Nephron progenitor cell (in vitro differentiated cells): Measurements from ENCODE around the gene SMCO1.

ENCODE experiments used
- DNase-seq: peaks from one replicate; pipeline ENCODE4 v3.0.0; 2021
- H3K27ac Mint-ChIP-seq: 2 replicates; pipeline ENCODE4 v1.8.0; 2021; ENCODE audit warnings: mild to moderate bottlenecking, moderate library complexity, mixed read lengths
- H3K27me3 Mint-ChIP-seq: 2 replicates; pipeline ENCODE4 v1.8.0; 2021; ENCODE audit warnings: mild to moderate bottlenecking, low read depth, mixed read lengths; ENCODE audit not compliant: poor library complexity
- H3K36me3 Mint-ChIP-seq: 2 replicates; pipeline ENCODE4 v1.8.0; 2021; ENCODE audit warnings: low read depth, mixed read lengths
- H3K4me1 Mint-ChIP-seq: 2 replicates; pipeline ENCODE4 v1.8.0; 2021; ENCODE audit warnings: mixed read lengths
- H3K4me3 Mint-ChIP-seq: 2 replicates; pipeline ENCODE4 v1.8.0; 2021; ENCODE audit warnings: mild to moderate bottlenecking, moderate library complexity, mixed read lengths
- H3K9me3 Mint-ChIP-seq: 2 replicates; pipeline ENCODE4 v1.8.0; 2021; ENCODE audit warnings: mild to moderate bottlenecking, moderate library complexity, mixed read lengths
- TF ChIP-seq, protein P1 (sequence below): fragments of 200-600 bp; sonication (generic); IDR thresholded peaks from 2 replicates; pipeline ENCODE4 v1.5.0; 2021; ENCODE audit warnings: antibody characterized with exemption

SMCO1 gene, protein sequence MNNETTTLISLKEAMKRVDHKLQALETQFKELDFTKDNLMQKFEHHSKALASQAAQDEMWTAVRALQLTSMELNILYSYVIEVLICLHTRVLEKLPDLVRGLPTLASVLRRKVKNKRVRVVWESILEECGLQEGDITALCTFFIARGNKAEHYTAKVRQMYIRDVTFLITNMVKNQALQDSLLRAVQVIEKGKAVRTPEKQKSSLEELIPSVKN

DNA sequence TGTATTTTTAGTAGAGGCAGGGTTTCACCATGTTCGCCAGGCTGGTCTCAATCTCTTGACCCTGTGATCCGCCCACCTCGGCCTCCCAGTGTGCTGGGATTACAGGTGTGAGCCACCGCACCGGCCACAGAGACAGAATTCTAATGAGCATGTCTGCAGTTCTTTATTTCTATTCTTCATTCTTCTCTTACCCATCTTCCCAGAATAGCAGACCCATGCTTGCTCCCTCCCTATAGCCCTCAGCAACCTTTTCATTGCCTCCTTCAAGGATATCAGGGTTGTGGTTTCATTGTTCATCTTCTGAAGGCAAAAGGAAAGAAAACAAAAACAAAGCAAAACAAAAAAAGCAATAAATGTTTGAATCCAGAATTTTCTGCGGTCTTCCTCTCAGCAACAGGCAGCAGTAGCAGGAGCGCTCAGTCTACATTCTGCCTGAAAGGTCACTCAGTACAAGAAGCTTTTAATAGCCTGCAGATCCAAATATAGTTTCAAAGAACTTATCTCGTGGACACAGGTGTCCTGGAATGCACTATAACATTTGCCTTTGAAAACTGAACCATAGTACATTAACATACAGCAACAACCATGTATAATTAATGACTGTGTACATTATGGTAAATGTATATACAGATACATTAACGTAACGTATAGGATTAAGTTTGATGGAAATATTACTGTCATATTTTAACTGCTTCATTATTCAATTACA lies at the start of gene SMCO1:
TSS of gene SMCO1 (minus strand) at position 434 of the 709 bp plus-strand sequence. CDS start at position 297, 137 bp downstream.
- Mint-ChIP-seq H3K9me3 (peaks cover 55% of the 10 kb centered on the region), H3K27me3 (peaks cover 9% of the 10 kb centered on the region), H3K4me3 (no peak within 1 kb of the TSS), H3K36me3 (peaks cover under 1% of the 10 kb centered on the region), H3K27ac (no peak within 1 kb of the TSS), H3K4me1 (no peaks in the 10 kb centered on the region)
- TF ChIP-seq, protein P1, sequence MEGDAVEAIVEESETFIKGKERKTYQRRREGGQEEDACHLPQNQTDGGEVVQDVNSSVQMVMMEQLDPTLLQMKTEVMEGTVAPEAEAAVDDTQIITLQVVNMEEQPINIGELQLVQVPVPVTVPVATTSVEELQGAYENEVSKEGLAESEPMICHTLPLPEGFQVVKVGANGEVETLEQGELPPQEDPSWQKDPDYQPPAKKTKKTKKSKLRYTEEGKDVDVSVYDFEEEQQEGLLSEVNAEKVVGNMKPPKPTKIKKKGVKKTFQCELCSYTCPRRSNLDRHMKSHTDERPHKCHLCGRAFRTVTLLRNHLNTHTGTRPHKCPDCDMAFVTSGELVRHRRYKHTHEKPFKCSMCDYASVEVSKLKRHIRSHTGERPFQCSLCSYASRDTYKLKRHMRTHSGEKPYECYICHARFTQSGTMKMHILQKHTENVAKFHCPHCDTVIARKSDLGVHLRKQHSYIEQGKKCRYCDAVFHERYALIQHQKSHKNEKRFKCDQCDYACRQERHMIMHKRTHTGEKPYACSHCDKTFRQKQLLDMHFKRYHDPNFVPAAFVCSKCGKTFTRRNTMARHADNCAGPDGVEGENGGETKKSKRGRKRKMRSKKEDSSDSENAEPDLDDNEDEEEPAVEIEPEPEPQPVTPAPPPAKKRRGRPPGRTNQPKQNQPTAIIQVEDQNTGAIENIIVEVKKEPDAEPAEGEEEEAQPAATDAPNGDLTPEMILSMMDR = no peak
- DNase-seq = no peak

DNA sequence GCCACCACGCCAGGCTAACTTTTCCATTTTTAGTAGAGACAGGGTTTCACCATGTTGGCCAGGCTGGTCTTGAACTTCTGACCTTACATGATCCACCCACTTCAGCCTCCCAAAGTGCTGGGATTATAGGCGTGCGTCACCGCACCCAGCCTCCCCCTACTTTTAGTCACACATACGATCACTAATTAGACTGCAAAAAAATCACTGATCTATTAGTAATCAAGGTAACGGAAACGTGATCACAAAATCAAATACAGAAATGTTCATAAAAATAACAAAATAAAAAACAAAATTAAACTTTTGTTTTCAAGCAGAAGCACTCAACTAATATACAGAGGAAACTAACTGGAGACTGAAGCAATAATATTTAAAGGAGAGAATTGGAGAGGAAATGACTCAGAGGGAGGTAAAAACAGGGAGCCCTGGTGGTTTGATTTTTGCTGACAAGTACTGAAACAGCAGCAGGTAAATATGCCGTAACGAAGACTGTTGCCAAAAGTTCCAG lies 48.6 kb upstream of the SMCO1 start:
- no peak overlapping the region for H3K4me3 Mint-ChIP-seq
- peaks cover 10% of the 10 kb centered on the region for H3K36me3 Mint-ChIP-seq
- TF ChIP-seq, protein P1 = no peak
- DNase-seq = no peak
- H3K27me3 Mint-ChIP-seq = peaks cover 4% of the 10 kb centered on the region
- H3K9me3 Mint-ChIP-seq = no peaks in the 10 kb centered on the region
- H3K4me1 Mint-ChIP-seq = peaks cover 14% of the 10 kb centered on the region
- no peak overlapping the region for H3K27ac Mint-ChIP-seq

DNA sequence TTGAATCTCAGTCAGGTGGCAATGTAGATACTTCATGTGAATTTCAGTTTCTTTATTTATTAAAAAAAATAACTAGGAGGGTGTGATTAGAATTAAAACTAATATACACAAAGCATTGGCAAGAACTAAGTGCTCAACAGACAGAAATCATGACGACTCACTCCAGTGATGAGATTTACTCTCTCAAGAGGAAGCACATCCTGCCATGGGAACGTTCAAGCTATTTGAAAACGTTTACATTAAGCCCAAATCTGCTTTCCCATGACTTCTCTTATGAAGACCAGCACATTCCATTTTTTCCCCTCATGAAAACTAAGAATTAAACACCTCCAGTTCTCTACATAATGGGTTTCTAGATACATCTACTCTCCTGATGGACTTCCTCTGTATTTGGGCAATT lies 44.7 kb upstream of the SMCO1 start:
- TF ChIP-seq, protein P1 = no peak
- peaks cover 10% of the 10 kb centered on the region for H3K36me3 Mint-ChIP-seq
- H3K9me3 Mint-ChIP-seq = no peaks in the 10 kb centered on the region
- no peaks in the 10 kb centered on the region for H3K4me1 Mint-ChIP-seq
- no peaks in the 10 kb centered on the region for H3K27me3 Mint-ChIP-seq
- DNase-seq = no peak
- no peak overlapping the region for H3K4me3 Mint-ChIP-seq
- H3K27ac Mint-ChIP-seq = no peak overlapping the region

- TF ChIP-seq, protein P1 = no peak
- Mint-ChIP-seq H3K27ac (no peak overlapping the region), H3K9me3 (no peaks in the 10 kb centered on the region), H3K4me1 (no peaks in the 10 kb centered on the region), H3K4me3 (no peak overlapping the region), H3K36me3 (peaks cover 10% of the 10 kb centered on the region), H3K27me3 (no peaks in the 10 kb centered on the region)
- no peak for DNase-seq
These were observed 43.3 kb upstream of the SMCO1 start for GRCh38 chr3:196558476-196558875.

DNA sequence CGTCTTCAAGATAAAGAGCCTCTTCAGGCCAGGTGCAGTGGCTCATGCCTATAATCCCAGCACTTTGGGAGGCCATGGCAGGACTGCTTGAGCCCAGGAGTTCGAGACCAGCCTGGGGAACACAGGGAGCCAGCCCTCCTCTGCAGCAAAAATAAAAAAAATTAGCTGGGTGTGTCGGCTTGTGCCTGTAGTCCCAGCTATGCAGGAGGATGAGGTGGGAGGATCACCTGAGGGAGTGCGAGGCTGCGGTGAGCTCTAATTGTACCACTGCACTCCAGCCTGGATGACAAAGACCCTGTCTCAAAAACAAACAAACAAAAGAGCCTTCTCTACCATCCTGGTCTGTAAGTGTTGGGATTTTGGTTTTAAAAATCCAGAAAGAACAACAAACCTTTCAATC lies 42.1 kb upstream of the SMCO1 start:
- peaks cover 10% of the 10 kb centered on the region for H3K36me3 Mint-ChIP-seq
- H3K9me3 Mint-ChIP-seq = no peaks in the 10 kb centered on the region
- H3K4me3 Mint-ChIP-seq = no peak overlapping the region
- TF ChIP-seq, protein P1 = no peak
- H3K27me3 Mint-ChIP-seq = no peaks in the 10 kb centered on the region
- DNase-seq = no peak
- no peaks in the 10 kb centered on the region for H3K4me1 Mint-ChIP-seq
- H3K27ac Mint-ChIP-seq = no peak overlapping the region
